HepG2 (cell line): ENCODE results near the gene TNFSF15.

ENCODE experiments used
- CTCF ChIP-seq: sonication (generic); formaldehyde crosslinking; IDR thresholded peaks from 2 replicates; pipeline ENCODE4 v1.5.0; 2020; ENCODE audit warnings: mild to moderate bottlenecking, missing genetic modification reagents, moderate library complexity
- GABPB1 ChIP-seq: IDR thresholded peaks from 2 replicates; pipeline ENCODE4 v1.6.1; 2016; ENCODE audit warnings: mild to moderate bottlenecking, missing genetic modification reagents, moderate library complexity, missing compliant biosample characterization
- KDM4B ChIP-seq: sonication (generic); formaldehyde crosslinking; IDR thresholded peaks from 2 replicates; pipeline ENCODE4 v1.4.0; 2020; ENCODE audit warnings: missing genetic modification reagents
- MAZ ChIP-seq, 2 experiments: sonication (generic) in 1 of 2; formaldehyde crosslinking in 1 of 2; IDR thresholded peaks; 2 replicates each; pipeline versions ENCODE4 v1.5.0 to v1.6.1; 2012 to 2020; ENCODE audit warnings: low read depth in 2 of 2, mild to moderate bottlenecking in 2 of 2, borderline replicate concordance in 1 of 2, improper control_type of control experiment in 1 of 2, low read length in 1 of 2, missing genetic modification reagents in 1 of 2, moderate library complexity in 1 of 2
- SNAPC4 ChIP-seq: sonication (generic); formaldehyde crosslinking; IDR thresholded peaks from 2 replicates; pipeline ENCODE4 v1.4.0; 2020; ENCODE audit warnings: mild to moderate bottlenecking, missing genetic modification reagents
- SP2 ChIP-seq: sonication (generic); formaldehyde crosslinking; IDR thresholded peaks from 2 replicates; pipeline ENCODE4 v1.5.1; 2020; ENCODE audit warnings: mild to moderate bottlenecking, missing genetic modification reagents
- TCF7L2 ChIP-seq: IDR thresholded peaks from 2 replicates; pipeline ENCODE4 v1.6.1; 2011; ENCODE audit warnings: mild to moderate bottlenecking, low read depth, low read length, moderate library complexity
- ZMYM3 ChIP-seq: sonication (generic); formaldehyde crosslinking; IDR thresholded peaks from 2 replicates; pipeline ENCODE4 v1.5.1; 2020; ENCODE audit warnings: mild to moderate bottlenecking, missing genetic modification reagents
- ZNF160 ChIP-seq: sonication (generic); formaldehyde crosslinking; IDR thresholded peaks from 2 replicates; pipeline ENCODE4 v1.8.0; 2022; ENCODE audit warnings: mild to moderate bottlenecking, inconsistent platforms, missing genetic modification reagents
- ZNF549 ChIP-seq: sonication (generic); formaldehyde crosslinking; IDR thresholded peaks from 2 replicates; pipeline ENCODE4 v1.5.0; 2020; ENCODE audit warnings: missing genetic modification reagents
- ZNF615 ChIP-seq: sonication (generic); formaldehyde crosslinking; IDR thresholded peaks from 2 replicates; pipeline ENCODE4 v1.5.0; 2020; ENCODE audit warnings: mild to moderate bottlenecking, missing genetic modification reagents, borderline replicate concordance

- TF ChIP-seq MAZ (IDR thresholded peaks at IDR 0.05; ENCODE audit: borderline replicate concordance, low read depth, low read length) (no peak), MAZ (CRISPR knock-in tag; IDR thresholded peaks at IDR 0.05; ENCODE audit: low read depth) (no peak), SP2 (CRISPR knock-in tag) (no peak), CTCF (no peak), ZNF549 (no peak), GABPB1 (CRISPR knock-in tag) (no peak), ZNF160 (CRISPR knock-in tag) (no peak), ZMYM3 (CRISPR knock-in tag) (no peak), SNAPC4 (CRISPR knock-in tag) (no peak), TCF7L2 (no peak), KDM4B (CRISPR knock-in tag) (no peak), ZNF615 (CRISPR knock-in tag) (no peak)
Observed at GRCh38 chr9:114845373-114845772, 39.5 kb upstream of the TNFSF15 start.
